ENCODE data around the gene NEBL. TPM values are rescaled to one million over a fixed set of nuclear protein-coding genes. Genes with fewer than 3 reads are reported as not detected.

The NEBL gene
- total RNA-seq, 1 experiment from 2014 or later: 16.6 TPM

DNA sequence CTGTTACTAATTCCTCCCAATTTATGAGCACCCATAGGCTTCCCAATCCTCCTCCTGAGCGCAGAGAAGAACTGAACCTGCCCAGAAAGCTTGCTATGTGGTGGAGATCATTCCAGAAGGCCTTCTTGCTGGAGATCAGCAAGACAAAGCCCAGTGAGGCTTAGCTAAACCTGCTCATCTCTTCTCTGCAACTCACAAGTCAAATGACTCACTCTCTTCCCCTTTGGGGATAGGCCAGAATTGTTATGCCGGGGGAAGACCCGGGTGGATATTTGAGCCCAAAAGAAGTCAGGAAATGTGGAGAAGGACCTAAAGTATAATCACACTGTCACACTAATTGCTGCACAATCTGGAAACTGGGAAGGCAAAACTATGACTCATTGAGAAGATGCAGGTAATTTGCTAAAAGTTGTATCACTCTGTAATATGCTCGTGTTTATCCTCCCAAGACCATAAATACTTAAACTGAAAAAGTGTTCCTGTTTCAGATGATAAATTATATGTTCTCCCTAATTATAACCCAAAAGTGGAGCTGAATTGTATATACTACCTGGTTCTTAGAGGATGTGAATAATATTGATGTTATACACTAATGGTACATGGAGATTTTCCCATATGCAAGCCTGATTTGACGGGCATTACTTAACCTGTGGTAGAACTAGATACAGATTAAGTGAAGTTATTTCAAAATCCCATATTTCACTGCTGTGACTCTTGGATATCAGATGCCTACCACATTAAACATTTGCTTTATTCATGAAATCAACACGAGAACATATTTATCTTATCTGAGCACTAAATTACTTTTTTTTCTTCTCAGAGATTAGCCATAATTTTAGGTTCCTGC lies 6.4 kb downstream of the NEBL start:
- BruUV-seq (replicated peaks): no TSS peak
- ChIA-PET RAD21 (ENCODE audit: low non-redundant PET in 1 of 2, low total read pairs in 2 of 2, uncharacterized antibody in 2 of 2, unreplicated experiment in 2 of 2) (no interaction called here), POLR2A (no interaction called here), CTCF (no interaction called here)
- Histone ChIP-seq H3K4me1 (ENCODE audit: control insufficient read depth in 1 of 2, insufficient read depth in 2 of 2, low read length in 2 of 2) (no peaks in the 10 kb centered on the region), H2AFZ (ENCODE audit: low read depth, low read length, poor library complexity, severe bottlenecking) (no peak overlapping the region), H3K9me2 (ENCODE audit: insufficient read depth) (no peaks in the 10 kb centered on the region), H3K9me3 (ENCODE audit: control insufficient read depth in 1 of 2, insufficient read depth in 1 of 2, low read depth in 1 of 2, low read length in 2 of 2) (no peaks in the 10 kb centered on the region), H3K27me3 (ENCODE audit: insufficient read depth, low read length) (no peaks in the 10 kb centered on the region), H3K79me2 (ENCODE audit: insufficient read depth, low read length) (no peaks in the 10 kb centered on the region), H4K20me1 (ENCODE audit: insufficient read depth) (no peaks in the 10 kb centered on the region), H3K4me3 (replicated peaks in 1 of 2; ENCODE audit: low read depth in 1 of 2, low read length in 2 of 2) (no peak overlapping the region), H3K27ac (ENCODE audit: low read depth, low read length) (no peak overlapping the region), H3K36me3 (ENCODE audit: control insufficient read depth in 1 of 2, insufficient read depth in 2 of 2, low read length in 2 of 2) (no peaks in the 10 kb centered on the region), H3K9ac (ENCODE audit: low read length) (no peak overlapping the region), H3K4me2 (ENCODE audit: low read length) (no peak overlapping the region)
- DNase-seq (ENCODE audit: low read depth, low spot score) (no peak), ATAC-seq (no peak)
- TF ChIP-seq, protein P1, sequence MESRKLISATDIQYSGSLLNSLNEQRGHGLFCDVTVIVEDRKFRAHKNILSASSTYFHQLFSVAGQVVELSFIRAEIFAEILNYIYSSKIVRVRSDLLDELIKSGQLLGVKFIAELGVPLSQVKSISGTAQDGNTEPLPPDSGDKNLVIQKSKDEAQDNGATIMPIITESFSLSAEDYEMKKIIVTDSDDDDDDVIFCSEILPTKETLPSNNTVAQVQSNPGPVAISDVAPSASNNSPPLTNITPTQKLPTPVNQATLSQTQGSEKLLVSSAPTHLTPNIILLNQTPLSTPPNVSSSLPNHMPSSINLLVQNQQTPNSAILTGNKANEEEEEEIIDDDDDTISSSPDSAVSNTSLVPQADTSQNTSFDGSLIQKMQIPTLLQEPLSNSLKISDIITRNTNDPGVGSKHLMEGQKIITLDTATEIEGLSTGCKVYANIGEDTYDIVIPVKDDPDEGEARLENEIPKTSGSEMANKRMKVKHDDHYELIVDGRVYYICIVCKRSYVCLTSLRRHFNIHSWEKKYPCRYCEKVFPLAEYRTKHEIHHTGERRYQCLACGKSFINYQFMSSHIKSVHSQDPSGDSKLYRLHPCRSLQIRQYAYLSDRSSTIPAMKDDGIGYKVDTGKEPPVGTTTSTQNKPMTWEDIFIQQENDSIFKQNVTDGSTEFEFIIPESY (IDR thresholded peaks at IDR 0.05; ENCODE audit: extremely low read depth, insufficient replicate concordance, low read length): no peak
- TF ChIP-seq ZNF274 (IDR thresholded peaks at IDR 0.05; ENCODE audit: low read depth, low read length) (no peak), EZH2phosphoT487 (IDR thresholded peaks at IDR 0.05; ENCODE audit: borderline replicate concordance) (no peak), SP1 (IDR thresholded peaks at IDR 0.05; ENCODE audit: low read depth) (no peak), CBX3 (IDR thresholded peaks at IDR 0.05; ENCODE audit: low read depth) (no peak), ELF1 (IDR thresholded peaks at IDR 0.05; ENCODE audit: borderline replicate concordance, low read depth) (no peak), FOSL1 (IDR thresholded peaks at IDR 0.05; ENCODE audit: low read depth) (no peak), EGR1 (IDR thresholded peaks at IDR 0.05; ENCODE audit: low read depth) (no peak), EZH2 (IDR thresholded peaks at IDR 0.05) (no peak), RAD21 (IDR thresholded peaks at IDR 0.05; ENCODE audit: low read depth) (no peak), SIN3A (IDR thresholded peaks at IDR 0.05; ENCODE audit: low read depth) (no peak), CEBPB (IDR thresholded peaks at IDR 0.05; ENCODE audit: low read depth) (no peak), SRF (IDR thresholded peaks at IDR 0.05; ENCODE audit: low read depth) (no peak)
- TF ChIP-seq, protein P2, sequence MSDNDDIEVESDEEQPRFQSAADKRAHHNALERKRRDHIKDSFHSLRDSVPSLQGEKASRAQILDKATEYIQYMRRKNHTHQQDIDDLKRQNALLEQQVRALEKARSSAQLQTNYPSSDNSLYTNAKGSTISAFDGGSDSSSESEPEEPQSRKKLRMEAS (IDR thresholded peaks at IDR 0.05): no peak
- TF ChIP-seq, protein P3, sequence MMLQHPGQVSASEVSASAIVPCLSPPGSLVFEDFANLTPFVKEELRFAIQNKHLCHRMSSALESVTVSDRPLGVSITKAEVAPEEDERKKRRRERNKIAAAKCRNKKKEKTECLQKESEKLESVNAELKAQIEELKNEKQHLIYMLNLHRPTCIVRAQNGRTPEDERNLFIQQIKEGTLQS (IDR thresholded peaks at IDR 0.05): no peak
- TF ChIP-seq, protein P4, sequence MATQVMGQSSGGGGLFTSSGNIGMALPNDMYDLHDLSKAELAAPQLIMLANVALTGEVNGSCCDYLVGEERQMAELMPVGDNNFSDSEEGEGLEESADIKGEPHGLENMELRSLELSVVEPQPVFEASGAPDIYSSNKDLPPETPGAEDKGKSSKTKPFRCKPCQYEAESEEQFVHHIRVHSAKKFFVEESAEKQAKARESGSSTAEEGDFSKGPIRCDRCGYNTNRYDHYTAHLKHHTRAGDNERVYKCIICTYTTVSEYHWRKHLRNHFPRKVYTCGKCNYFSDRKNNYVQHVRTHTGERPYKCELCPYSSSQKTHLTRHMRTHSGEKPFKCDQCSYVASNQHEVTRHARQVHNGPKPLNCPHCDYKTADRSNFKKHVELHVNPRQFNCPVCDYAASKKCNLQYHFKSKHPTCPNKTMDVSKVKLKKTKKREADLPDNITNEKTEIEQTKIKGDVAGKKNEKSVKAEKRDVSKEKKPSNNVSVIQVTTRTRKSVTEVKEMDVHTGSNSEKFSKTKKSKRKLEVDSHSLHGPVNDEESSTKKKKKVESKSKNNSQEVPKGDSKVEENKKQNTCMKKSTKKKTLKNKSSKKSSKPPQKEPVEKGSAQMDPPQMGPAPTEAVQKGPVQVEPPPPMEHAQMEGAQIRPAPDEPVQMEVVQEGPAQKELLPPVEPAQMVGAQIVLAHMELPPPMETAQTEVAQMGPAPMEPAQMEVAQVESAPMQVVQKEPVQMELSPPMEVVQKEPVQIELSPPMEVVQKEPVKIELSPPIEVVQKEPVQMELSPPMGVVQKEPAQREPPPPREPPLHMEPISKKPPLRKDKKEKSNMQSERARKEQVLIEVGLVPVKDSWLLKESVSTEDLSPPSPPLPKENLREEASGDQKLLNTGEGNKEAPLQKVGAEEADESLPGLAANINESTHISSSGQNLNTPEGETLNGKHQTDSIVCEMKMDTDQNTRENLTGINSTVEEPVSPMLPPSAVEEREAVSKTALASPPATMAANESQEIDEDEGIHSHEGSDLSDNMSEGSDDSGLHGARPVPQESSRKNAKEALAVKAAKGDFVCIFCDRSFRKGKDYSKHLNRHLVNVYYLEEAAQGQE (IDR thresholded peaks at IDR 0.05; ENCODE audit: low read depth): no peak
- intact Hi-C loops (cut with micrococcal nuclease): no loop called here

Data from HCT116 (cell line).